T1000 (cell line): ENCODE data around the gene HMGN3.
A peak's percentile ranks its signal among the peaks of the same experiment; 100 is the strongest.
"Not testable (repeated sequence)": the region's sequence is repeated elsewhere in the genome, so short reads cannot be mapped to it uniquely, and the experiment has no call there.

Experiments
- DNase-seq: peaks from one replicate; lab custom pipeline; 2025; ENCODE audit warnings: mixed read lengths; lab: John Stamatoyannopoulos, UW

HMGN3 gene

DNA sequence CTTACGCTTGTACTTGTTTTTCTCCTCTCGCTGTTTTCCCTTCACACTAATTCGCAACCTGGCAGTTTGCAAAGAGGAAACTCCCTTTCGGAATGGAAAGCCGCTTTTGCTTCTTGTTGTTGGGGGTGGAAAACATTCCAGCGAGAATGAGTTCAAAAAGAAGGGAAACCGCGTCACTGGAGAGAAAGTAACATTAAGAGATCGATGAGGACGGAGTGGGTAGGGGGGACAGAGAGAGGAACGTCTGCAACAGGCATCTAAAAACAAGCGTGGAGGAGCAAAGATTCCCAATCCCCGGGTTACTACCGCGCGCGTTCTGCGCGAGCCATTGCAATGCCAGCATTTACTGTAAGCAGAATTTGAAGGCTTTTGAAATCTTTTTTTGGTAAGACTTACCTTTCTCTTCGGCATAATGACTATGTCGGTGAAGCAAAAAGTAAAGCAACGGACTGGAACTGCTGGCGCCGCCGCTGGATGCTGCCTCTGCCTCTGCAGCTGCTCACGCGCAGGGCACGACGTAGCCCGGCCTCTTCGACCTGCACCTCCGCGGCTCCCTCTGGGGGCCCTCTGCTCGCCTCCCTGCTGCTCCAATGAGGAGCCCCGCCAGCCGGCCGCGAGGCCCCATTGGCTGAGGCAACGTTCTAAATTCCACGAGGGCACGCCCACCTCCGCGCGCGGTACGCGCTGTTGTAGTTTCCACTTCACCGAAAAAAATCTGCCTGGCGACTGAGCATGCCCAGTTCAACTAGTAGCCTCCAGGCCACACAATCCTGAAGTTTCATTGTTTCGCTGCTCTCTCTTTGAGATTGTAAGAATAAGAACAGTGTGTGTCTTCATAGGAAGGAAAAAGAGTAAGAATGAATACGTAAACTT is at the start of gene HMGN3:
Gene HMGN3, minus strand, starts transcription at position 533 of the 873 bp plus-strand sequence.
- DNase-seq = peak; percentile 94

DNA sequence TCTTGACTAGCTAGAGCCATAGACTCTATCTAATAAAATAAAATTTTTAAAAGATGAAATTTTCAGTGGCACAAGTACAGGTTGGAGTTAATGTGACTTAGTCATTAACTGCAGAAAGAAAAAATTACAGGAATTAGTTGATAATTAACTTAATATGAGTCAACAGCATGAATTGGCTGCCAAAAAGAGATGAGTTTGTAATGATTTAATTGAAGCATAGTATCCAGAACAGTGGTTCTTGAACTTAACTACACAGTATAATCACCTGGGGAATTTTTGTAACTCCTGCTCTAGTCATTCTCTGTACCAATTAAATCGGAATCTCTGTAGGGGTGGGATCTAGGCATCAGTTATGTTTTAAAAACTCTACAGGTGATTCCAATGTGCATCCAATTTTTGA is 46.3 kb upstream of the HMGN3 start:
- DNase-seq = no peak

DNA sequence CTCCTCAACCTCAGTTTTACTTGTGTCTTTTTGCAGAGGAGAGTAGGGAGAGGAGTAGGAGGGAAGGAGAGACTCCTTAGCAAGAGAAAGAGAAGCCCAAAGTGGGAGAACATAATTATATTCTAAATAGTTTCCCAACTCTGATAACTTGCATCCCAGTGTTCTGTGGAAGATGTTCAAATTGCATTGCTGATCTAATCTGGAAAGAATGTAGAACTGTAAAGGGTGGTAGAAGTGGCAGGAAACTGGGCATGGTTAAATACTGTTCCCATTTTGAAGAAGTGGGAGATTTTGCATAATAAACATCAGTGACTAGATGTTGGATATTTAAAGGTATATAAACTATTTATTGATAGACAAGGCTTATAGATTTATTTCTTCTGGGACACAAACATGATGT is 42.6 kb upstream of the HMGN3 start:
- peak; percentile 1 for DNase-seq

- peak; percentile 59 for DNase-seq
Observed at GRCh38 chr6:79269877-79270276, 35.4 kb upstream of the HMGN3 start.

DNA sequence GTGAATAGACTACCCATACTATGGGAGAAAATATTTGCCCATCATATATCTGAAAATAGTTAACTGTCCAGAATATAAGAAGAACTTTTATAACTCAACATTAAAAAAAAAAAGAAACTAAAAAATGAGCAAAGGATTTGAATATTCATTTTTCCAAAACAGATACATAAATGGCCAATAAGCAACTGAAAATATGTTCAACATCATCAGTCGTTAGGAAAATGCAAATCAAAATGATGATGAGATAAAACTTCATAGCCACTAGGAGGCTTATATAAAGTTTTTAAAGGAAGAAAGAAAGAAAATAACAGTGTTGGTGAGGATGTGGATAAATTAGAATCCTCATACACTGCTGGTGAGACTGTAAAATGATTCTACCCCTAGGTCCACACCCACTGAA is 32.6 kb upstream of the HMGN3 start:
- no peak for DNase-seq

GRCh38 chr6:79266051-79266450 is 31.6 kb upstream of the HMGN3 start:
- DNase-seq = no peak

DNA sequence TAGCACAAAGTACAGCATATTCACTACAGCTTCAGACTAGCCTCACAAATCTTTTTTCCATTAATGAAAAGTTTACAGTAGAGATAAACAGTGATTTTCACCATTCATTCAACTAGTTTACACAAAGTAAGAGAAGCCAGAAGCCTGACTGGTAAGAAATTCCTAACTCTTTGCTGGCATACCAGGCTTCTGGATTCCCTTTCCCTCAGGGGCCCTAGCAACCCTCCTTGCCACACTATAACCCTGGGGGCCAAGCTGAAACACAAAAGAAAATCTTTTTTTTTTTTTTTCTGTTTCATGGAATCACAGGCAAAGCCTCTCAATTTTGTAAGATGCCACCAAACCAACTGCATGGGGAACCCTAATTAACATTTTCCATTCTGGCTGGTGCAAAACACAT is 28.9 kb upstream of the HMGN3 start:
- no peak for DNase-seq

GRCh38 chr6:79261666-79262065 is 27.2 kb upstream of the HMGN3 start:
- DNase-seq = no peak

DNA sequence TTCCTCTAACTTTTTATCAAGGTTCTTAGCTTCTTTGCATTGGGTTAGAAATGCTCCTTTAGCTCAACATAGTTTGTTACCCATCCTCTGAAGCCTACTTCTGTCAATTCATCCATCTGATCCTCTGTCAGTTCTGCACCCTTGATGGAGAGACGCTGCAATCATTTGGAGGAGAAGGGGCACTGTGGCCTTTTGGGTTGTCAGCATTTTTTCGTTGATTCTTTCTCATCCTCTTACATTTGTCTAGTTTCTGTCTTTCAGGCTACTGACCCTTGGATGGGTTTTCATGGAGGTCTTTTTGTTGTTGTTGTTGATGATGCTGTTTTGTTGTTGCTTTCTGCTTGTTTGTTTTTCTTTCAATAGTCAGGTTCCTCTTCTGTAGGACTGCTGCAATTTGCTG is 26.3 kb upstream of the HMGN3 start:
- DNase-seq = no peak

DNA sequence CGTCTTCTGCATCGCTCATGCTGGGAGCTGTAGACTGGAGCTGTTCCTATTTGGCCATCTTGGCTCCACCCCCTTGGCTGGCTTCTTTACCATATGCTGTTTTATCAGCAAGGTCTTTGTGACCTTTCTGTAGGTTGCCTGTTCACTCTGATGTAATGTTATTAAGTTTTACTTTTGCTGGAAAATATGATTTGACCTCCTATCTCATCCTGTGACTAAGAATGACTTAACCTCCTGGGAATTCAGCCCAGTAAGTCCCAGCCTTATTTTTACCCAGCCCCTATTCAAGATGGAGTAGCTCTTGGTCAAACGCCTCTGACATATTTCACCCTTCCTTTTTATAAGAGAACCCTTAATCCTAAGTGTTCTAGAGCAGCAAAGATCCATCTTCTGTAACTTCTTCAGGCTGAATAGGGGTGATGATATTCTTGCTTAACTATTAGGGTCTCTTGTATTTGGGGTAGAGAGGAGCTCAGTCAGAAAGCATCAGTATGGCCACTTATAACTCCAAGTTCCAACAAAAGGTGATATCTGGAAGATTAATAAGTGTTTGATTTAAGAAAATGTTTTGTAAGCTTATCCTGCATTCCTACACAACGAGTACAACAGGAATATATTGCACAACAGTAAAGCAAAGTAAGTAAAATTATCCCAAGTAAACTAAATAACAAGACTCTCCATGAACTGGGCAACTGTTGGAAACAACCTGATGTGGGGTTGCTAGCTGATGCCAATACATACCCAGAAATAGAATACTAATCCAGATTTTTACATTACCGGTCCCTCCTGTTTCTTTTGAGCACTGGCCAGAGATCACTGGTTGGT is 23.1 kb upstream of the HMGN3 start:
- DNase-seq = peak; percentile 36

GRCh38 chr6:79256770-79257169 is 22.3 kb upstream of the HMGN3 start:
- not testable (repeated sequence) for DNase-seq

DNA sequence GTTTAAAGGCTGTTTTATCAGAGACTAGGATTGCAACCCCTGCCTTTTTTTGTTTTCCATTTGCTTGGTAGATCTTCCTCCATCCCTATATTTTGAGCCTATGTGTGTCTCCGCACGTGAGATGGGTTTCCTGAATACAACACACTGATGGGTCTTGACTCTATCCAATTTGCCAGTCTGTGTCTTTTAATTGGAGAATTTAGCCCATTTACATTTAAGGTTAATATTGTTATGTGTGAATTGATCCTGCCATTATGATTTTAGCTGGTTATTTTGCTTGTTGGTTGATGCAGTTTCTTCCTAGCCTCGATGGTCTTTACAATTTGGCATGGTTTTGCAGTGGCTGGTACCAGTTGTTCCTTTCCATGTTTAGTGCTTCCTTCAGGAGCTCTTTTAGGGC is 20.6 kb upstream of the HMGN3 start:
- DNase-seq = not testable (repeated sequence)

- no peak for DNase-seq
Observed at GRCh38 chr6:79250559-79250958, 16.1 kb upstream of the HMGN3 start.

GRCh38 chr6:79250107-79250514 is 15.6 kb upstream of the HMGN3 start:
- no peak for DNase-seq

- DNase-seq = no peak
Observed at GRCh38 chr6:79249136-79249535, 14.7 kb upstream of the HMGN3 start.

GRCh38 chr6:79246891-79247290 is 12.4 kb upstream of the HMGN3 start:
- no peak for DNase-seq

DNA sequence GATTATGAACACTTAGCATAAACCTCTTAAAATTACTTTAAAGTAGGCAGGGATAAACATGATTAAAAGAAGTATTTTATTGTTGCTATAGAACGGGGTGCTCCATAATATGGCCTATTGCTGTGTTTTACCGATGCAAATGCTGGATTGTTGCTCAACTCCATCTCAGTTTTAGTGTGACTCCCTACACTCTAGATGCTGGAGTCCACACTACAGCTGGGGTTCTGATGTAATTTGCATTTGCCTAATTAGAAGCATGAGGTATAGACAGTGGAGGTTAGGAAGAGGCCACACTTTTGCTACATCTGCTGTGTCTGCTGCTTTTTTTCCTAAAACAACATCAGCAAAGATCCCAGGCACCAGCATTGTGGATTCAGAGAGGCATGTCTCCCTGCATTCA is 6.7 kb upstream of the HMGN3 start:
- no peak for DNase-seq

DNA sequence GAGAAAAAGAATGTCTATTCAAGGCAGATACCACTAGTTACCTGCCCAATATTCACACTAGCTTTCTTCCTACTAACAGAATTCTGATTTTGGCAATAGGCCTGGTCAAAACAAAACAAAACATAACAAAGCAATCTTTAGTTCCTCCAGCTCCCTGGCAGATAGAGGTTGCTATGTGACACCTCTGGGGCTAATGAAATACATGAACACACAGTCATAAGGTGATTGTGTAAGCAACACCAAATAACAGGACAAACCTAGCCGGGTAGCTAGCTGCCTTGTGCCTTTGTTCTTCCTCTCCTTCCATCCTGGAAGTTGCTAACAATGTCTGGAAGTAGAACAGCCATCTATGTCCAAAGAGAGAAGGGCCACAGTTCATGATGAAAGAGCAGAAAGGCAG is 6.0 kb upstream of the HMGN3 start:
- DNase-seq = no peak

DNA sequence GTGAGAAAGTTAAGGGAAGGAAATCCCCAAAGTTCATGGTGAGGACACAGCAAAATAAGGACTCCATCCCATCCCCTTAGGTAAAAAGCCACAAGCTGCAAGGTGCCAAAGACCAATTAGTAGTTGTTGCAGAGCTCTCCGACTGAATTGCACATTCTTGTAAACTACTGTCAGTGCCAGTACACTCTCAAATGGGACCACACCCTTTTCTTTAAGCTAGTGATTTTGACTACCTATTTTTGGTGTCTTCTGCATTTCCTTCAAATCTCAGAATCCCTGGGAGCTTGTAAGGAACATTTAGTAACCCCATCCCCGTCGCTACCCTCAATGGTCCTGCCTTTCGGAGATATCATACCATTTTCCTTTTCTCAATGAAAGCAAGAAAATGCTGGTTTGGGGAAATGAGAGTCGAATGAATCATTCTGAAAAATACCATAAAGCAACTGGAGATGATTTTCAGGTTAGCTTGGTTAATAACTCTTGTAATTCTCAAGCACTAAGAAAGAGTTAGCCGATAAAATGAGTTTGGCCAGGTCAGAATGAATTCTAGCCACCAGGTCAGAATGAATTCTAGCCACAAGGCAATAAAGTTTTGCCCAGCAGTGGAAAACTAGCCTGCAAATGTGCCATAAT is 5.2 kb upstream of the HMGN3 start:
- DNase-seq = no peak

DNA sequence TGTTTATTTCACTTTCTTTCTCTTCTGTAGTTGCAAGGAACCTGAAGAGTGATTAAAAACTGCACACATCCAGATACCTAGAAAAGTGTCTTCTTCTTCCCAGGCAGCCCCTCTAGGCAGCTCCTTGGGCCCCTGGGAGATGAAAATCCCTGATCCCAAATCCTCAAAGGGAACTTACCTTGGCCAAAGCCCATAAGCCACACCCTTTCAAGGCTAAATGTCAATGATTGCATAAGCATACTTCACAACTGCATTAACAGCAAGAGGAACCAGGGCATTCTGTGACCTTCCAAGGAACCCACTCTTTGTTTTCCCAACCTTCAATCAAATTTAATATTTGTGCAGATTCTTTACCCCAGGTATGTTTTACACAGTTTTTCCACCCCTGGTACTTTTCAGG is 4.4 kb upstream of the HMGN3 start:
- DNase-seq = no peak

- no peak for DNase-seq
Observed at GRCh38 chr6:79236711-79237110, 2.2 kb upstream of the HMGN3 start.

DNA sequence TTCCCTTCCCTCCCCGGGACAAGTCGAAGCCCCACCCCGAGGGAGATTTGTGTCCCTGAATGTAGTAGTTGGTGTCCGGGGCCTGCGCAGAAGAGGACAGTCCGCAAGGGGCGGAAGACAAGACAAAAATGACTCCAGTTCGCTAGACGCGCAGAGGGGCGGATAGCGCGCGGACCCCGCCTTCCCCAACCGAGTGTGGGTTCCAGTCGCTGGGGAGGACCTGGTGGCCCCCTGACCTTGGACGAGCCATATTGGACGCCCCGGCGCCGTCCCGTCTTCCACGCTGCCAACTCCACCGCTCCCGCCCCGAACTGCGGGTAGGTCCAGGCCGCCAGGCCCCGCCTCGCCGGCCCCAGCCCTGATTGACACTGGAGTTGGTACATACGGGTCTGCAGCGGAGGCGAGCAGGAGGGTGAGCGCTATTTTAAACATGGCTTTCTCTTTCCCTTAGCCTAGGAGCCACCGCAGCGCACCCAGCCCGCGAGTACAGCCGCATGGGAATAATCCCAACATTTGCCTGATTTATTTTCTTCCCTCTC is 802 bp downstream of the HMGN3 start:
- peak; percentile 73 for DNase-seq
